Stimulated activated CD4-positive, alpha-beta T cell treated with anti-CD3 and anti-CD28 coated beads, TNF-alpha, amount 100 ng/mL, for 1 hour (primary cell): ENCODE results near the gene GNB2.

ENCODE experiments used
- DNase-seq, 3 donors: peaks; one replicate each; pipeline ENCODE4 v3.0.0-alpha.2; 2020; ENCODE audit warnings: low read depth in 3 of 3, low spot score in 1 of 3

Gene GNB2

DNA sequence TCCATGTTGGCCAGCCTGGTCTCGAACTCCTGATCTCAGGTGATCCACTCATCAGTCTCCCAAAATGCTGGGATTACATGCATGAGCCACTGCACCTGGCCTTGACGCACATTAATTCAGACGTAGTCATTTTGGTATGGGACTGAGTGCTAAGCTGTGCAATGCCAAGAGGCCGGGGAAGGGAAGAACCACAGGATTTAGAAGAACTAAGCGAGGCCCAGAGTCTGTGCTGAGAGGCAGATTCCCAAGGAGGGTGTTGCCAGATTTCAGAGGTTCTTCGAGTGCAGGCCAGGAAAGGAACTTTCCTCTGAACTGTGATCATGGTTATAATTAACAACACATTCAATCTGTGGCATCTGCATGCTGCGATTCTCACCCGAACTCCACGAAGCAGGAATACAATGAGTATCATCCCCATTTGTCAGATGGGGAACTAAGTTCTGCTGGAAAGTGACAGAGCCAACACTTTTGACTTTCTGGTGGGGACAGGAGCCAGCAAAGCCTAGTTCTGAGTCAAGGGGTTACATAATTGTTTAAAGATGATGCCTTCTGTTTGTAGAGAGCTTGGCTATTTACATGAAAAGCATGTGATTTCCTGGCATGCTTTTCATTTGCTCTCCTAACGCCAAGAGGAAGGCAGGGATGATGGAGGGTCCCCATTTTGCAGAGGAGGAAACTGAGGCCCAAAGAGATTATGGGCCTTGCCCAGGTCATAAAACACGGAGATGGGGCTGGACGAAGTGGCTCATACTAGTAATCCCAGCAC, 53.6 kb downstream of the GNB2 start:
- DNase-seq, result no peak

DNA sequence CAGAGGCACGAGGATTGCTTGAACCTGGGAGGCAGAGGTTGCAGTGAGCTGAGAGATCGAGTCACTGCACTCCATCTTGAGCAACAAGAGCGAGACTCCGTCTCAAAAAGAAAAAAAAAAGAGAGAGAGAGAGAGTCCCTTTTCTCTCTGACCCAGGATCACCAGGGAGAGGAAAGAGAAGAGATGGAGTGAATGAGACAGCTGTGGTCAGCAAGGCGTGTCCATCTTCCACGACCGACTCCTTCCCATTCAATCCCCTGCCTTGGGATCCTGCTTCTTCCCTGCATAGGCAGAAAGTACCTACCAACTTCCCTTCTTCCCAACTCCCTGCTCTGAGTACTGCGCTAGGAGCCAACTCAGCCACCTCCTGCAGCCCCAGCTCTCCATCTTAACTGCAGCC, 54.7 kb downstream of the GNB2 start:
- no peak for DNase-seq
